HUES64 (cell line): Measurements from ENCODE around the gene MRPL11.
"Not testable (repeated sequence)": the region's sequence is repeated elsewhere in the genome, so short reads cannot be mapped to it uniquely, and the experiment has no call there.

Source experiments
- H3K27ac ChIP-seq: 2 replicates; pipeline ENCODE4 v1.7.0; 2013; ENCODE audit warnings: low read depth, low read length, inconsistent platforms
- H3K27me3 ChIP-seq: 2 replicates; pipeline ENCODE4 v1.6.1; 2013; ENCODE audit warnings: mild to moderate bottlenecking, low read length; ENCODE audit not compliant: insufficient read depth
- H3K36me3 ChIP-seq: 2 replicates; pipeline ENCODE4 v1.6.1; 2013; ENCODE audit warnings: mild to moderate bottlenecking, low read length; ENCODE audit not compliant: insufficient read depth
- H3K4me1 ChIP-seq: 2 replicates; pipeline ENCODE4 v1.6.1; 2013; ENCODE audit warnings: mild to moderate bottlenecking, low read length, moderate library complexity; ENCODE audit not compliant: insufficient read depth
- H3K4me3 ChIP-seq: 2 replicates; pipeline ENCODE4 v1.5.1; 2013; ENCODE audit warnings: mild to moderate bottlenecking, low read length, moderate library complexity
- H3K9ac ChIP-seq: 2 replicates; pipeline ENCODE4 v1.6.1; 2013; ENCODE audit warnings: mild to moderate bottlenecking, low read depth, low read length
- H3K9me3 ChIP-seq: 2 replicates; pipeline ENCODE4 v1.6.1; 2013; ENCODE audit warnings: low read depth, low read length; ENCODE audit not compliant: insufficient read depth
- WGBS: fragments of 150-250, 120-280 bp; methylation state at CpG from one replicate; pipeline ENCODE4 v1.1.7; 2013; ENCODE audit warnings: missing lambda C conversion rate; 5-methylcytosine and 5-hydroxymethylcytosine counted together

The MRPL11 gene

GRCh38 chr11:66466225-66467033 lies 27.8 kb upstream of the MRPL11 start, which contains the start of gene PELI3:
Gene PELI3, plus strand, starts transcription at chr11:66466905. Its CDS starts 1,224 bp downstream, at chr11:66468129.
- under 1% methylated on average over 56 of the region's 63 CpGs for WGBS
- H3K9me3 ChIP-seq = peaks cover 9% of the 10 kb centered on the region; the same call in 1 of the 2 replicates
- 0 out of 2 replicates have a peak, but pooled peaks cover 3% of the 10 kb centered on the region for H3K36me3 ChIP-seq
- peaks cover 14% of the 10 kb centered on the region for H3K4me1 ChIP-seq
- H3K27ac ChIP-seq = peak within 1 kb of the TSS; percentile 34; the same call in 1 of the 2 replicates
- peak within 1 kb of the TSS; percentile 77 for H3K4me3 ChIP-seq
- no peaks in the 10 kb centered on the region for H3K27me3 ChIP-seq
- peak within 1 kb of the TSS; percentile 64 for H3K9ac ChIP-seq

GRCh38 chr11:66465373-66466224 lies 27.0 kb upstream of the MRPL11 start:
- peaks cover 14% of the 10 kb centered on the region for H3K4me1 ChIP-seq
- no peaks in the 10 kb centered on the region for H3K27me3 ChIP-seq
- peak overlapping the region; percentile 77 for H3K4me3 ChIP-seq
- 54% methylated on average over 18 of the region's 19 CpGs for WGBS
- H3K36me3 ChIP-seq = 0 out of 2 replicates have a peak, but pooled peaks cover 1% of the 10 kb centered on the region
- H3K9ac ChIP-seq = no peak overlapping the region
- peak overlapping the region; percentile 34; the same call in 1 of the 2 replicates for H3K27ac ChIP-seq
- peaks cover 13% of the 10 kb centered on the region; the same call in 1 of the 2 replicates for H3K9me3 ChIP-seq

- Histone ChIP-seq H3K36me3 (no peaks in the 10 kb centered on the region), H3K27ac (no peak overlapping the region), H3K9me3 (peaks cover 13% of the 10 kb centered on the region; the same call in 1 of the 2 replicates), H3K27me3 (no peaks in the 10 kb centered on the region), H3K4me1 (peaks cover 14% of the 10 kb centered on the region), H3K9ac (no peak overlapping the region), H3K4me3 (no peak overlapping the region)
- WGBS = 96% methylated on average over 1 of the region's 1 CpG
These were observed 26.3 kb upstream of the MRPL11 start for GRCh38 chr11:66464916-66465315.

GRCh38 chr11:66464116-66464515 lies 25.5 kb upstream of the MRPL11 start:
- H3K27ac ChIP-seq, H3K4me3 ChIP-seq, H3K36me3 ChIP-seq, H3K27me3 ChIP-seq, H3K9ac ChIP-seq: not testable (repeated sequence)
- Histone ChIP-seq H3K9me3 (peaks cover 13% of the 10 kb centered on the region; the same call in 1 of the 2 replicates), H3K4me1 (peaks cover 11% of the 10 kb centered on the region)
- WGBS = 95% methylated on average over 5 of the region's 5 CpGs

- no peak overlapping the region for H3K9ac ChIP-seq
- H3K4me1 ChIP-seq = peaks cover 11% of the 10 kb centered on the region
- no peaks in the 10 kb centered on the region for H3K36me3 ChIP-seq
- WGBS = 95% methylated on average over 3 of the region's 3 CpGs
- no peaks in the 10 kb centered on the region for H3K27me3 ChIP-seq
- no peak overlapping the region for H3K4me3 ChIP-seq
- H3K9me3 ChIP-seq = peaks cover 13% of the 10 kb centered on the region; the same call in 1 of the 2 replicates
- no peak overlapping the region for H3K27ac ChIP-seq
These were observed 24.3 kb upstream of the MRPL11 start for GRCh38 chr11:66462911-66463310.

GRCh38 chr11:66462010-66462409 lies 23.4 kb upstream of the MRPL11 start:
- Histone ChIP-seq H3K9me3 (peaks cover 13% of the 10 kb centered on the region; the same call in 1 of the 2 replicates), H3K27me3 (no peaks in the 10 kb centered on the region), H3K9ac (no peak overlapping the region), H3K4me3 (no peak overlapping the region), H3K4me1 (peaks cover 8% of the 10 kb centered on the region), H3K36me3 (no peaks in the 10 kb centered on the region), H3K27ac (no peak overlapping the region)

GRCh38 chr11:66459138-66459778 lies 20.6 kb upstream of the MRPL11 start:
- Histone ChIP-seq H3K9me3 (peaks cover 13% of the 10 kb centered on the region; the same call in 1 of the 2 replicates), H3K36me3 (no peaks in the 10 kb centered on the region), H3K27ac (no peak overlapping the region), H3K27me3 (no peaks in the 10 kb centered on the region), H3K4me3 (no peak overlapping the region), H3K9ac (no peak overlapping the region), H3K4me1 (no peaks in the 10 kb centered on the region)
- WGBS = 81% methylated on average over 5 of the region's 5 CpGs

- H3K27ac ChIP-seq = no peak overlapping the region
- H3K9ac ChIP-seq = no peak overlapping the region
- 93% methylated on average over 6 of the region's 6 CpGs for WGBS
- peaks cover 9% of the 10 kb centered on the region; the same call in 1 of the 2 replicates for H3K9me3 ChIP-seq
- H3K4me1 ChIP-seq = no peaks in the 10 kb centered on the region
- no peaks in the 10 kb centered on the region for H3K36me3 ChIP-seq
- H3K4me3 ChIP-seq = no peak overlapping the region
- no peaks in the 10 kb centered on the region for H3K27me3 ChIP-seq
These were observed 19.2 kb upstream of the MRPL11 start for GRCh38 chr11:66457826-66458225.

GRCh38 chr11:66454828-66455227 lies 16.2 kb upstream of the MRPL11 start:
- Histone ChIP-seq H3K27ac (no peak overlapping the region), H3K4me3 (no peak overlapping the region), H3K4me1 (no peaks in the 10 kb centered on the region), H3K27me3 (no peaks in the 10 kb centered on the region), H3K9ac (no peak overlapping the region), H3K36me3 (no peaks in the 10 kb centered on the region), H3K9me3 (no peaks in the 10 kb centered on the region)
- 83% methylated on average over 3 of the region's 3 CpGs for WGBS

GRCh38 chr11:66454247-66454646 lies 15.6 kb upstream of the MRPL11 start:
- no peaks in the 10 kb centered on the region for H3K9me3 ChIP-seq
- 81% methylated on average over 6 of the region's 6 CpGs for WGBS
- no peaks in the 10 kb centered on the region for H3K27me3 ChIP-seq
- no peaks in the 10 kb centered on the region for H3K36me3 ChIP-seq
- no peak overlapping the region for H3K27ac ChIP-seq
- no peak overlapping the region for H3K4me3 ChIP-seq
- H3K4me1 ChIP-seq = no peaks in the 10 kb centered on the region
- no peak overlapping the region for H3K9ac ChIP-seq
